ENCODE data around the gene FLAD1.

DNA sequence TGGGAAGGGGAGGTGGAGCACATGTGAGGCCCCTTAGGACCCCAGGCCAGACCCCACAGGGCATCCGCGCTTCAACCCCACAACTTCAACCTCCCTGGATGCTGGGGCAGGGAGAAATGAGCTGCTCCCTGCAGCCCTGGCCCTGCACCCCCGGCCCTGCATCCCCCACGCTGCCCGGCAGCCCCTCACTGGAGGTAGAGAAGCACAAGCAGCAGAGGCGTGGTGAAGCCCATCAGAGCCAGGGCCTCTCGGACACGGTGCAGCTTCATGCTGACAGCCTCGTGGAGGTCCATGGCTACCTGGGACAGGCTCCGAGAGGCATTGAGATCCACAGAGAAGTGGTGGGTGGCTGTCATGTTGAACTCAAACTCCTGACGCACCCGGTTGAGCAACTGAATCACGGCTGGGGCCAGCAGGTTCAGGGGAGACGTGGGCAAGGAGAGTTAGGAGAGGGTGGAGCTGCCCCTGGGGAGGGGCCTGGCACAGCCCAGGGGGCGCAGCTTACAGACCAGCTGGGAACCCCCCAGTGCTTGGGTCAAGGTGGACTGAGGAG, 47.2 kb downstream of the FLAD1 start:
- TF ChIP-seq POLR2A (IDR thresholded peaks at IDR 0.05; ENCODE audit: extremely low read depth, insufficient read length), result no peak
- no peak for TF ChIP-seq CTCF (IDR thresholded peaks at IDR 0.05; ENCODE audit: low read depth, low read length)
- TF ChIP-seq, protein P1, sequence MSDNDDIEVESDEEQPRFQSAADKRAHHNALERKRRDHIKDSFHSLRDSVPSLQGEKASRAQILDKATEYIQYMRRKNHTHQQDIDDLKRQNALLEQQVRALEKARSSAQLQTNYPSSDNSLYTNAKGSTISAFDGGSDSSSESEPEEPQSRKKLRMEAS (IDR thresholded peaks at IDR 0.05; ENCODE audit: low read depth, low read length), result no peak
